Measurements from ENCODE around the gene DYSF.

The DYSF gene

DNA sequence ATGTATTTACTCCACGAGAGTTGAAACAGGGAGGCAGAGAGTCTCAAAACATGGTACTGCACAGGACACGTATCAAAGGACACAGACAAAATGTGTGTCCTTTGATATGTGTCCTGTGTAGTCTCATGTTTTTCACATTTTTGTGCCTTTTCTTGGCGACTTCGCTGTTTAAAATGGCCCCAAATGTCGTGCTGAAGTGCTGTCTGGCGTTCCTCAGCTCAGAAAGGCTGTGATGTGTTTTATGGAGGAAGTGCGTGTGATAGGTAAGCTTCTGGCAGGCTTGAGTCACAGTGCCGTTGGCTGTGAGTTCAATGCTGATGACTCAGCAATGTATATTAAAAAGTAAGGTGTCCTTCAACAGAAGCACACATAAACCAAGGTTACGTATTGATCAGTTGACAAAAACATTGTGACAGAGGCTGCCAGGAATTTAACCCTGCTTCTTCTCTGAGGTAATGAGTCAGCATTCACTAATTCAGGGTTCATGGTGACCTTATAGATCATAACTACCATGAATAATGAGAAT, 78.2 kb downstream of the DYSF start:
- DNase-seq, result no peak

DNA sequence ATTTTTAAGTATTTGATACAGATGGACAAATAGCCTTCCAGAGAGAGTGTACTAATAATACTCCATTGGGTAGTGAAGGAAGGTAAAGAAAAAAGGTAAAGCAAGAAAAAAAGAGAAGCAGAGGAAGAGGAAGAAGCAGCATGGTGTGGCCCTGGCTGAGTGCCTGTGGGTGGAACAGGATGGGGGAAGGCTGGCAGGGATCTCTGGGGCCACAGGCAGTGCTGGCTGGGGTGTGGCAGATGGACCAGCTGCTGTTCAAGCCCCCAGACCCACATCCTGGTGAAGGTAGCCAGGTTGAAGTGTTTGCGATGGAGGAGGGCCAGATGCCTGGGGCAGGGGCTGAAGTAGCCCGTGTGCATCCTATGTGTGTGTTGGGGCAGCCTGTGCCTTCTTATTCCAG, 79.0 kb downstream of the DYSF start:
- no peak for DNase-seq

GRCh38 chr2:71534201-71534600, 80.8 kb downstream of the DYSF start:
- no peak for DNase-seq

DNA sequence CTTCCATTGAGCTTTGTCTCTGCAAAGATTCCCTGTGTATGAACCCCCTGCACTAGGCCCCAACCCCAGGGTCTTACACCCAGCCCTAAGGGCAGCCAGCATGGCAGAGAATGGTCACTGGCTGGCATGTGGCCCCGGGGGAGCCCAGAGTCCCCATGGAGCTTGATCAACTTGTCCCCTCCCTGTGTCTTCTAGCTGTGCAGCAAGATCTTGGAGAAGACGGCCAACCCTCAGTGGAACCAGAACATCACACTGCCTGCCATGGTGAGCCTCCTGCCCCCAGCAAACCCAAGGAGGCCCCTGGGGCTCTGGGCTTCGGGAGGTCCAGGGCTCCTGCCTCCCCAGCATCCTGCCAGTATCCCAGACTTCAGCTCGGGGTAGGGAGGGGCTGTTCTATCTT, 81.5 kb downstream of the DYSF start:
- DNase-seq, result no peak

DNA sequence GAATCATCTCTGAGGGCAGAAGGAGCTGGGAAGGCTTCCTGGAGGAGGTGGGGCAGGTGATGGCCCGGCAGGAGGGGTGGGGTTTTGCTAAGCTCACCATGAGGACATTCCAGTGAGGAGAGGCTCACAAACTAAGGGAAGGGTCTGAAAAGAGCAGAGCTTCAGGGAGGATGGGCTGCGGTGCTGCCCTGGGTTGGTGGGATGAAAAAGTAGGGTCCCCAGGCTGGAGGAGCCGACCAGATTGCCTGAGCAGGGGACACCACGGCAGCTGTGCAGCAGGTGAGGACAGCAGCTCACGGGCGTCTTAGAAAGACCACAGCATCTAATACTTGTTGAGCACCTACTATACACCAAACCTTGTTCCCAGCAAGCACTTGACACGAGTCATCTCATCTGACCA, 82.2 kb downstream of the DYSF start:
- no peak for DNase-seq

- no peak for DNase-seq
These were observed 82.9 kb downstream of the DYSF start for GRCh38 chr2:71536226-71536671.

- no peak for DNase-seq
These were observed 84.9 kb downstream of the DYSF start for GRCh38 chr2:71538241-71538640.

GRCh38 chr2:71538656-71539265, 85.4 kb downstream of the DYSF start:
- no peak for DNase-seq

DNA sequence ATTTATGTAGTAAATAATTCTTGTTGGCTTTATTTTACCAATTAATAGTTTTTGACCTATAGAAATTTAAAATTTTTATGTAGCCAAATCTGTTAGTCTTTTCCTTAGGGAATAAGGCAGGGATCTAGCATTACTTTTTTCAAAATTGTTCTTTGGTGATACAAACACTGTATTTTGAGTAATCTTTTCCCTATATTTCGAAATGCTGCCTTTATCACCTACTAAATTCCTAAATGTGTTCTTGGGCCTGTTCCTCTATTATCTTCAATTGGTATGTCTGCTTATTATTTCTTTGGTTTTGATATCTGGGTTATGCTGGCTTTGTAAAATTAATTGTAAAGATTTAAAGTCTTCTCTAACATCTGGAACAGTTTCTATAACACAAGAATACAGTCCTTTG, 87.5 kb downstream of the DYSF start:
- DNase-seq, result no peak

DNA sequence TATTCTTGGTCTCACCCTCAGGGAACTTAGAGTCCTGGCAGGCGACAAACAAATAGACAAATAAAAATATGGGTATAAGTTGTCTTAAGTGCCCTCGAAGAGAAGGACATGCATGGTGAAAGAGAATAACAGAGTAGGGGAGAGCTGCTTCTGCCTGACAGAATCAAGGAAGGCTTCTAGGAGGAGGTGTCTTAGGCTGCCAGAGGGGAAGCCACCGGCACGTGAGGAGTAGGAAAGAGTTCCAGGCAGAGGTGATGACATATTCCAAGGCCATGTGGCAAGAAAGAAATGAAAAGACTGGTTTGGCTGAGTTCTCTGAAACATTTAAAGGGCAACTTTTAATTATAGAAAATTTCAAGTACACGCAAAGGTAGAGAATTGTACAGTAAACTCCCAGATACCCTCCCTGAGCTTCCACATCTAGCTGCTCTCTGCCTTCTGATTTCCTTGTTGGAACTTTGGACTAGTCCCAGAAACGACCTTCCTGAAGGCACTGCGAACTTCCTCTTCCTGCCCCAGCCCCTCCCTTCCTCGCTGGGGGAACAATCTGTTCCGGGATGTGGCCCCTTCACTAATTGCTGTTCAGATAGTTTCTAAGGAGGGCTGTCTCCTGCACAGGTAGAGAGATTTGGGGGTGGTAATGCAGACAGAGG, 91.7 kb downstream of the DYSF start:
- DNase-seq, result no peak

GRCh38 chr2:71545572-71546274, 92.4 kb downstream of the DYSF start:
- DNase-seq, result peak; percentile 28 to 41

GRCh38 chr2:71546275-71546638, 92.9 kb downstream of the DYSF start:
- DNase-seq, result no peak

DNA sequence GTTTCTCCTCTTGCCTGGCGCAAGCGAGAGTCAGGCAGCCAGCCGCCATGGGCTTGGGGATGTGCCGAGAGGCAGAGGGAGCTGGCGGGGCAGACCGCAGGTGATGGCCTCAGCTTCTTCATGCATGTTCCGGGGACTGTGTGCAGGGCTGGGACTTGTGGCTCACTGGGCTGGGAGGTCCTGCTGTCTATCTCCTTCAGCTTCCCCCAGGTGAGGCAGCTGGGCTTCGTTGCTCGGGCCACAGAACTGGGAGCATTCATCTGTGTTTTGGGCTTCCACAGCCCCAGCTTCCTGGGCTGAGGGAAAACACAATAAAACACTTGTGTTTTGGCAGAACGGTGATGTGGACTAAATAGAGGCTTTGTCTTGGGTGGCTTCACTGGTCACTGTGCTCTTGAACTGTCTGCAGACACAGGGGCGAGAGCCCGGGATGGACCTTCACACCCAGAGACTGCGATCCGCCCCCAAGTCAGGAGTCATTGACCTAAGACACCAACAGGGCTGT, 93.5 kb downstream of the DYSF start:
- no peak for DNase-seq

DNA sequence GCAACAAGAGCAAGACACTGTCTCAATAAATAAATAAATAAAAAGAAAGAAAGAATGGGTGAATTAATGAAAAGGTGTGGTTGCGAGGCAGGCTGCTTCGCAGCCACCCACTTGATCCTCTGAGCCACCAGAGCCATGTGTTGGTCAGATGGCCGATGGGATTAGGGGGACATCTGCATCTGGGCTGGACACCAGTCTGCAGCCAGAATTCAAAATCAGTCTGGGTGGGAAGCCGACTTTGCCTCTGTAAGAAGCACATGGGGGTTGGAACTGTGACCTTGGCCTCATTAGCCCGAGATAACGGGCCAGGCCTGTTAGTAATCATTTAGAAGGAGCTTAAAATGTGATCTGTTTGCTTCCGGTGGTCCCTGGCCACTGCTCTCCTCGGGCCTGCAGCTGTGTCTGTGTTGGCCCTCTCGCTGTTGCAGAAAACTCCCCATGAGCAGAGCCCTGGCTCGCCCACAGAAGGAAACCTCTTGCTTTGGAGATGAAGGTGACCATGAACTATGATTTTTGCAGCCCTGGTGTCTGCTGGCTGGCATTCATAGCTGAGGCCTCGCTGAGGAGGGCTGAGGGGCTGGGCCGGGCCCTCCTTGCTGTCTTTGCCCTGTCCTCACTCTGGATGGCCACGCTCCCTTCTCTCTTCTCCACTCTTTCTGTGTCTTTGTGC, 94.4 kb downstream of the DYSF start:
- no peak for DNase-seq

GRCh38 chr2:71548646-71549425, 95.5 kb downstream of the DYSF start:
- peak; percentile 57 to 60 for DNase-seq

GRCh38 chr2:71550801-71551630, 97.7 kb downstream of the DYSF start:
- DNase-seq, result no peak

DNA sequence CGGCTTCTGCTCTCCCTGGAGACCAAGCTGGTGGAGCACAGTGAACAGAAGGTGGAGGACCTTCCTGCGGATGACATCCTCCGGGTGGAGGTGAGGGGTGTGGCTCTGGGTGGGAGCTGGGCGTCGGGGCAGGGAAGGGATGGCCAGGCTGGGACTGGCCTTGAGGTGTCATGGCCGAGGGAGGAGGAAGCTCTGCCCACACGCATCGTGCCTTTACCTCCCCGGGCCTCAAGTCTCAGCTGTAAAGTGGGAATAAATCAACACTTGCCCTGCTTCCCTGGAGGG, 98.2 kb downstream of the DYSF start:
- no peak for DNase-seq

- DNase-seq, result no peak
These were observed 99.0 kb downstream of the DYSF start for GRCh38 chr2:71552356-71552755.

- DNase-seq, result no peak
These were observed 99.5 kb downstream of the DYSF start for GRCh38 chr2:71552861-71553301.

DNA sequence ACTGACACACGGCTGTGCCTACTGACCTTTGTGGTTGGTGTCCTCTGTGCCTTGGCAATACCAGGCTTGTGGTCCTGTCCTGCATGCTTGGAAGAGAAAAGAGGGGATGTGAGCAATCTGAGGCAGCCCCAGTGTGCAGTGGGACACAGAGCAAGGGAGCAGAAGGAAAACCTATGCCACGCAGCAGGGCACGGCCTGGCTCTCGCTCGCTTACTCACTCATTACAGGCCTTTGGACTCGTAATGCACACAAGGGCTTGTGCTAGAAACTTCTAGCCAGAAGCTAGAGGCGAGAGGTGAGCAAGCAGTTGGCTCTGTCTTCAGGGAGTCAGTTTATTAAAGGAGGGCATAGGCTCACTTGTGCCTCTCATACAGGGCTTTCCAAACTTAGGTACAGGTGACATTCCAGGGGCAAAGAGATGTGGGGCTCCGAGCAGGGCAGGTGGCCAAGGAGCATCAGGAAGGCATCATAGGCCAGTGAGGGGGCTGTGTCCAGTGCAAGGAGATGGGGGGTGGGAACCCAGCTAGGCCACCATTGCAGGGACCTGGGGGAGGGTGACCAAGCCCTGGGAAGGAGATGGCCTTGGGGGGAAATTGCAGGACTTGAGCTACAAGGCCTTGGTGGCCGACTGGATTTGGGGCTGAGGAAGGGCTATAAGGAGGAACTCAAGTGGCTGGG, 100.8 kb downstream of the DYSF start:
- no peak for DNase-seq

GRCh38 chr2:71554706-71555056, 101.3 kb downstream of the DYSF start:
- no peak for DNase-seq
